Measurements from ENCODE around the gene POM121C.
"Not testable (repeated sequence)": the region's sequence is repeated elsewhere in the genome, so short reads cannot be mapped to it uniquely, and the experiment has no call there.

The POM121C gene

DNA sequence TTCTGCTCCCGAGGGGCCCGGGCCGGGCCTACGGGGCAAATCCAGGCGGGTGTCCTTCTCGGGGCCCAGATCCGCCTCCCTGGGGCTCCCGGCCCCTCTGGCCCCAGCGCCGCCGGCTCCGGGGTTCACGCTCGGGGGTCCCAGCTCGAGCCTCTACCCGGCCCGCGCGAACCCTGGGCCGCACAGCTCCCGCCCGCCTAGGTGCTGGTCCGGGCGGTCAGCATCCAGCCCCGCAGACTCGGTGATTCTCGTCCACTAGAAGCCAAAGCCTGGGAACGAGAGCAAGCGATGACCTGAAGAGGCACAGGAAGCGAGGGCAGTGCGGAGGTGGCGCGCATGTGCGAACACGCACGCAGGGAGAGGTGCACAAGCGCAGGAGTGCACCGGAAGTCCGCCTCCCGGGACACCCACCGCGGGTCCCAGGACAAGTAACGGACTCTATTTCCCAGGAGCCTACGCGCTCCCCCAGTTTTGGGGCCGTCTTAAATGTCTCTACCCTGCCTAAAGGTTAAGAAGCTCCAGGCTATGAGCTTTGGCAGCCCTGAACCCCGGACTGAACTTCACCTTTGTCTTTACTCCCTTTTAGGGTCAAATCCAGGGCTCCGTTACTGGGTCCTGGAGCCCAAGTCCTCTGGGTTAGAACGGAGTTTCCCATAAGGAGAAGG lies at the start of gene POM121C:
Gene POM121C (minus strand): TSS at position 321 of the 665 bp plus-strand sequence. CDS start 44,803 bp downstream, outside the sequence.
- peak; percentile 71 for DNase-seq (ENCODE audit: extremely low read depth, low read depth)

DNA sequence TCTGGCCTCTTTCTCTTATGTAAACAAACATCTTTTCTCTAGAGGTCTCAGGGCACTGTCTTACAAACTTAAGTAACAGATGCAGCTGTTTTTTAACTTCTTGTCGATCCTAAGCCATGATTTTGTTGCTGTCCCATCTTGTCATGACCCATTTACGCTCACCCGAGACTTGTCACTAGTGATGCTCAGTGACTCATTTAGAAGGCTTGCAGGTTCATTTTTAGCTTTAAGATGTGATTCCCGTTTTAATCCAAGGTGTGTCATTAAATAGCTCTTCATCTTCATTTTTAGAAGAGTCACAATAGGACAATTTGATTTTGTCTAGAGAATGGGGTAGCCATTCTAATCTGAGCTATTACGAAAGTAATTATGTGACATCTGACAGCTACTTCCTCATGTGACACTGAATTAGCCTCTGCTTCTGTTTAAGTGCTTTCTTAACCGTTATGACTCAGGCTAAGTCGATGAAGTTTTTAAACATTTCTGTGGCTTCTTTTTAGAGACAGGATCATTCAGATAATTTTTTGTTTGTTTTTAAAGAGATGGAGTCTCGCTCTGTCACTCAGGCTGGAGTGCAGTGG lies 48.7 kb upstream of the POM121C start:
- TF ChIP-seq, protein P1, sequence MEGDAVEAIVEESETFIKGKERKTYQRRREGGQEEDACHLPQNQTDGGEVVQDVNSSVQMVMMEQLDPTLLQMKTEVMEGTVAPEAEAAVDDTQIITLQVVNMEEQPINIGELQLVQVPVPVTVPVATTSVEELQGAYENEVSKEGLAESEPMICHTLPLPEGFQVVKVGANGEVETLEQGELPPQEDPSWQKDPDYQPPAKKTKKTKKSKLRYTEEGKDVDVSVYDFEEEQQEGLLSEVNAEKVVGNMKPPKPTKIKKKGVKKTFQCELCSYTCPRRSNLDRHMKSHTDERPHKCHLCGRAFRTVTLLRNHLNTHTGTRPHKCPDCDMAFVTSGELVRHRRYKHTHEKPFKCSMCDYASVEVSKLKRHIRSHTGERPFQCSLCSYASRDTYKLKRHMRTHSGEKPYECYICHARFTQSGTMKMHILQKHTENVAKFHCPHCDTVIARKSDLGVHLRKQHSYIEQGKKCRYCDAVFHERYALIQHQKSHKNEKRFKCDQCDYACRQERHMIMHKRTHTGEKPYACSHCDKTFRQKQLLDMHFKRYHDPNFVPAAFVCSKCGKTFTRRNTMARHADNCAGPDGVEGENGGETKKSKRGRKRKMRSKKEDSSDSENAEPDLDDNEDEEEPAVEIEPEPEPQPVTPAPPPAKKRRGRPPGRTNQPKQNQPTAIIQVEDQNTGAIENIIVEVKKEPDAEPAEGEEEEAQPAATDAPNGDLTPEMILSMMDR (IDR thresholded peaks at IDR 0.05; ENCODE audit: low read depth, low read length) = no peak
- peak; percentile 8 for DNase-seq (ENCODE audit: extremely low read depth, low read depth)

DNA sequence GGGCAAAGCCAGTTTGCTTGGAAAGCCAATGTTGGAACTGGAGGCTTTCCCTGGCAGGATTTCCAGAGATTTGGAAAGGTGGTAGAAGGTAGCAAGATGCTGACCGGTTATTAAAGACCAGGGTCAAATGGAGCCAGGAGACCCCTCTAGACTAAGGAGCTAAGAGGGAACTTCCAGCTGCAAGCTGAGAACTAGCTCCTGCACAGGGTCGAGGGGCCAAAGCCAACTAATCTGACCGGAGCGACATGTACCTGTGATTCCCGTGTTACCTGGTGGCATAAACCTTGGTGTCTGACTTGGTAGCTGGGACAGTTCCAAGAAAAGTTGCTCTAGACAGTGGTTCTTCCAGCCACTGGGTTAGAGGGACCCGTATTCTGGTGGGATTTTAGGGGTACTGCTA lies 47.8 kb upstream of the POM121C start:
- no peak for DNase-seq (ENCODE audit: extremely low read depth, low read depth)
- TF ChIP-seq, protein P1 (IDR thresholded peaks at IDR 0.05; ENCODE audit: low read depth, low read length) = no peak

DNA sequence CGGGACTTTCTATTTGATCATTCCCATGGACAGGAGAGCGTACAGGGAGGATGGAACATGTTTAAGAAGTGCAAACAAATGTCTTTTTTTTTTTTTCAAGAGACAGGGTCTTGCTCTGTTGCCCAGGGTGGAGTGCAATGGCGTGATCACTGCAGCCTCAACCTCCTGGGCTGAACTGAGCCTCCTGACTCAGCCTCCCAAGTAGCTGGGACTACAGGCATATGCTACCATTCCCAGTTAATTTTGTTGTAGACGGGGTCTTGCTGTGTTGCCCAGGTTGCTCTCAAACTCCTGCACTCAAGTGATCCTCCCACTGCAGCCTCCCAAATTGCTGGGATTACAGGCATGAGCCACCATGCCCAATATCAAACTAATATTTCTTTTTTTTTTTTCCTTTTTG lies 46.5 kb upstream of the POM121C start:
- TF ChIP-seq, protein P1 (IDR thresholded peaks at IDR 0.05; ENCODE audit: low read depth, low read length) = no peak
- DNase-seq (ENCODE audit: extremely low read depth, low read depth) = no peak

DNA sequence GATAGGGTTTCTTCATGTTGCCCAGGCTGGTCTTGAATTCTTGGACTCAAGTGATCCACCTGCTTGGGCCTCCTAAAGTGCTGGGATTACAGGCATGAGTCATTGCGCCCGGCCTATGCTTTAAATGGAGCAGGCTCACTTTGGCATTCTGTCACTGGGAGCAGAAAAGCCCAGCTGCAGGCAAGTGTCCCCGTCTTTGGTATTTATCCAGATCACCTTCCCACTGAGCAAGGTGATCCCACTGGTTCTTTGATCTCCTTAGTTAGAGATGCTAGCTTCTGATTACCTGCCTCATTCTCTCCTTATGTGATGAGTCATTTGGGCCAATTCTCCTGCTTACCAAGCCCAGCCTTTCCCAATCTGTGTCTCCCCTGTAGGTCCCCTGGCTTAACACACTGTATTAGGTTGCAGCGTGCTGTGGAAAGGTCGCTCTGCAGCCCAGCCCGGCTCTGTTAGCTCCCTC lies 45.3 kb upstream of the POM121C start:
- DNase-seq (ENCODE audit: extremely low read depth, low read depth) = no peak

DNA sequence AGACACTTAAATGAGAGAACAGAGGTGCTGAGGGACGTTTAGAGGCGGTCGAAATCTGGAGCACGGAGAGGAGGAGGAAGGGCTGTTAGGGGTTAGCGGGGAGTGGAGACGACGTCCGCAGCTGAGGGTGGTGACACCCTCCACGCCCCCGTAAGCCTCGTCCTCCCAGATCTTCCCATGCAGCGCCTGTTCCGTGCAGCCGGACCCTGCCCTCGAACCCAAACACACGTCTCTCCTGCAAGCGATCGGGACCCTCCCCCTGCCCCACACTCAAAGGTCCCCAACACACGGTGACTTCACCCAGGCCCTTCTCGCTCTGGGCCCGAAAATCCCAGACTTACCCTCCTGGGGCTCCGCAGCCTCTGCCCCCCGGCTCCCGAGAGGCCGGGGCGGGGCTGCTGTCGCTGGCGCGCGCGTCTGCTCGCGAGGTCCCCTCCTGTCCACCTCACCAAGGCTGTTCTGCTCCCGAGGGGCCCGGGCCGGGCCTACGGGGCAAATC lies 41.2 kb upstream of the POM121C start:
- DNase-seq (ENCODE audit: extremely low read depth, low read depth) = not testable (repeated sequence)

More for the DNA sequence above, 45.3 kb upstream of the POM121C start:
- TF ChIP-seq, protein P1 (IDR thresholded peaks at IDR 0.05; ENCODE audit: low read depth, low read length) = no peak

DNA sequence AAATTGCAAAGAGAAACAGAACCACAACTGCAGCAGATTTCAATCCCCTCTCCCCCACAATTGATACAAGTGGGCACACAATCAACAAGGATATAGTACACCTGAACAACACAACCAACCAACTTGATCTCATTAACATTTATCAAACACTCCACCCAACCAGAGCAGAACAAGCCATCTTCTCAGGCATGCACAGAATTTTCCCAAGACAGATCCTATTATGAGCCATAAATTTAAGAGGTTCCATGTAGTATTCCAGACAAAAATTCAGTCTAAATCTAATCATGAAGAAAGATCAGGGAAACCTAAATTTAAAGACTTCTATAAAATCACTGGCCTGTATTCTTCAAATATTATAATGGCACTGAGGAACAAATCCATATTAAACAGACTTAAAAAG lies 35.6 kb upstream of the POM121C start:
- not testable (repeated sequence) for DNase-seq (ENCODE audit: extremely low read depth, low read depth)

DNA sequence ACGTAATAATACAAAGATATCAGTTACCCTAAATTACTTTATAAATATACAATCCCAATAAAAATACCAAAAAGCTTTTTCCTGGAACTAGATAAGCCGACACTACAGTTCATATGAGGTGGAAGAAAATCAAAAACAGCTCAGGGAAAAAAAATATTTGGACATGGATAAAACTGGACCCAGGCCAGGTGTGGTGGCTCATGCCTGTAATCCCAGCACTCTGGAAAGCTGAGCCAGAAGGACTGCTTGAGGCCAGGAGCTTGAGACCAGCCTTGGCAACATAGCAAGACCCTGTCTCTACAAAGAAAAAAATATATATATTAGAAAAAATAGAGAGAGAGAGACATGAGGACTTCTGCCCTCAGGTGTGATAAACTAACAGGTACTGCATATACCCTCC lies 32.7 kb upstream of the POM121C start:
- not testable (repeated sequence) for DNase-seq (ENCODE audit: extremely low read depth, low read depth)

DNA sequence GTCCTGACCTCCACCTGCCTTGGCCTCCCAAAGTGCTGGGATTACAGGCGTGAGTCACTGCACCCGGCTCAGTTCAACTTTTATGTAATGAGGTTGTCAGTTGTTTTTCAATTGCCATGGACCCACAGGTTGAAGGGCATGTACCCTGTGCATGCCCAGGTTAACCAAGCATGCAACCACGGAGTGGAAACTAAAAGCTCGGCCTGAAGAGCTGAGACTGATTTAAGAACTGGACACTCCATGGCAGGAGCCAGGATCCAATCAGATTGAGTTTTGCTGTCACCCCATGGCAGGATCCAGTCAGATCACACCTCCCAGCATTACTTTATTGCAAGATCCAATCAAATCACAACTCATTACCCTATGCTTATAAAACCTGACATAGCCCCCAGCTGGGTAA lies 22.9 kb upstream of the POM121C start:
- DNase-seq (ENCODE audit: extremely low read depth, low read depth) = not testable (repeated sequence)

DNA sequence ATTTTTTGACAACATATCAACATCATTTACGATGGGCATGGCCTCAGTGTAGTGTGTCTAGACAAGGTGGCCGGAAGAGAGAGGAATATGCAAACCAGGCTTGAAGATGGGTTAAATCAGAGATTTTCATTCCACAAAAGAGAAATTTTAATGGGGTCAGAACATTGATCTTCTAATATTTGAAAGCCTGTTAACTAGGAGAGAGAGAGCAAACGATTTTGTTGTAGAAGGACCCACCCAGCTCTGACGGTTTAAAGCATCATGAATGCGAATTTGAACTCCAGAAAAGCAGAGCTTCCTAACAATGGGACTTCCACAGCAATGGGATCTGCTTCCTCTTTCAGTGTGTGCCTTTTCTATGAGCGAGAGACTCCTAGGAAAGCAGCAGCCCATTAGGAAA lies 5.9 kb upstream of the POM121C start, which contains the start of gene SPDYE5:
Gene SPDYE5 (plus strand): TSS at position 301 of the 400 bp plus-strand sequence. CDS start 1,728 bp downstream, outside the sequence.
- DNase-seq (ENCODE audit: extremely low read depth, low read depth) = not testable (repeated sequence)

DNA sequence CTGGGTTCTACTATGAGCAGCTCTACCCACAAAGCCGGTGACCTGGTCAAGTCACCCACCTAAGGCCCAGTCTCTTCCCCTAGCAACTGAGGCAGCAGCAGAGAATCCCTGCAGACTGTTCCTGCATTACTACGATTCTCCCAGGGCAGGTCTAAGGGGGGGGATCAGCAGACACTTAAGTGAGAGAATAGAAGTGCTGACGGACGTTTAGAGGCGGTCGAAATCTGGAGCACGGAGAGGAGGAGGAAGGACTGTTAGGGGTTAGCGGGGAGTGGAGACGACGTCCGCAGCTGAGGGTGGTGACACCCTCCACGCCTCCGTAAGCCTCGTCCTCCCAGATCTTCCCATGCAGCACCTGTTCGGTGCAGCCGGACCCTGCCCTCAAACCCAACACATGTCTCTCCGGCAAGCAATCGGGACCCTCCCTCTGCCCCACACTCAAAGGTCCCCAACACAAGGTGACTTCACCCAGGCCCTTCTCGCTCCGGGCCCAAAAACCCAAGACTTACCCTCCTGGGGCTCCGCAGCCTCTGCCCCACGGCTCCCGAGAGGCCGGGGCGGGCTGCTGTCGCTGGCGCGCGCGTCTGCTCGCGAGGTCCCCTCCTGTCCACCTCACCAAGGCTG lies 632 bp downstream of the POM121C start:
- DNase-seq (ENCODE audit: extremely low read depth, low read depth) = not testable (repeated sequence)

DNA sequence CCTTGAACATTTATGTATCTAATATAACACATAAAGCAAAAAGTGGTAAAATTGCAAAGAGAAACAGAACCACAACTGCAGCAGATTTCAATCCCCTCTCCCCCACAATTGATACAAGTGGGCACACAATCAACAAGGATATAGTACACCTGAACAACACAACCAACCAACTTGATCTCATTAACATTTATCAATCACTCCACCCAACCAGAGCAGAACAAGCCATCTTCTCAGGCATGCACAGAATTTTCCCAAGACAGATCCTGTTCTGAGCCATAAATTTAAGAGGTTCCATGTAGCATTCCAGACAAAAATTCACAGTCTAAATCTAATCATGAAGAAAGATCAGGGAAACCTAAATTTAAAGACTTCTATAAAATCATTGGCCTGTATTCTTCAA lies 5.8 kb downstream of the POM121C start:
- DNase-seq (ENCODE audit: extremely low read depth, low read depth) = not testable (repeated sequence)

DNA sequence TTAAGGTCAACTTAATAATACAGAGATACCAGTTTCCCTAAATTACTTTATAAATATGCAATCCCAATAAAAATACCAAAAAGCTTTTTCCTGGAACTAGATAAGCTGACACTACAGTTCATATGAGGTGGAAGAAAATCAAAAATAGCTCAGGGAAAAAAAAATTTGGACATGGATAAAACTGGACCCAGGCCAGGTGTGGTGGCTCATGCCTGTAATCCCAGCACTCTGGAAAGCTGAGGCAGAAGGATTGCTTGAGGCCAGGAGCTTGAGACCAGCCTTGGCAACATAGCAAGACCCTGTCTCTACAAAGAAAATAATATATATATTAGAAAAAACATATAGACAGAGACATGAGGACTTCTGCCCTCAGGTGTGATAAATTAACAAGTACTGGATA lies 8.6 kb downstream of the POM121C start:
- not testable (repeated sequence) for DNase-seq (ENCODE audit: extremely low read depth, low read depth)

DNA sequence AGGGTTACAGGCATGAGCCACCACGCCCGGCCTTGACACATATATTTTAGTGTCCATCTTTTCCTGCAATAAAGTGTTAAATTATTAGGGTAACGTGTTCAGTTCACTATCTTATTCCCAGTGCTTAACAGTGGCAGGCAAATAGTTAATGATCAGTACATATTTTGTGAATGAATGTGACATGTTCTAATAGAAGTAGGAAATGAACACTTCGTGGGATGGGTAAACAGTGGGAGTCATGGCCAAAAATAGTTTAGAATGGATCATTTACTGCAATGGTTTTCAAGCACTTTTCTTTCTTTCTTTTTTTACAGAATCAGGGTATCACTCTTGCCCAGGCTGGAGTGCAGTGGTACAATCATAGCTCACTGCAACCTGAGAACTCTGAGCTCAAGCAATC lies 15.9 kb downstream of the POM121C start:
- not testable (repeated sequence) for DNase-seq (ENCODE audit: extremely low read depth, low read depth)

DNA sequence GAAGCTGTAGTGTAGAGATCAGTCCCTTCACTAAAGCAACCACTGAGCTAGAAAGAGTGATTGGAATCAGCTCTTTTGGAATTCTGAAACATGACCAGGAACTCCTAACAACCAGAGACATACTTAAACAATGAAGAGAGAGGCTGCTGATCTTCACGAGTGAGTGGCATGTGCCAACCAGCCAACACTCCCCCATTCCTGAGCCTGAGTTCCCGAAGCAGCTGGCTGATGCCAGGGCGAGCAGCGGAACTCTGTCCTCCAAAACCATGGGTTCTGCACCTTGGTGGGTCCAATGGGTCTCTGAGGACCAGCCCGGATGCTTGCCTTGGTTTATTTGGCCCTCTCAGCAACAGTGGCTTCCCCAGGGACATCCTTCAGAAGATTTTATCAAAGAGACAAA lies 25.6 kb downstream of the POM121C start:
- not testable (repeated sequence) for DNase-seq (ENCODE audit: extremely low read depth, low read depth)

Data from AG09319 (cell line).